GM06990 (cell line): Measurements from ENCODE around the gene EHMT1.
A peak's percentile ranks its signal among the peaks of the same experiment; 100 is the strongest.

Experiments used
- DNase-seq: peaks from one replicate; pipeline ENCODE4 v3.0.0-alpha.2; 2011; ENCODE audit not compliant: insufficient read length; ENCODE audit errors: extremely low read depth
- H3K27me3 ChIP-seq: replicated peaks from 2 replicates; pipeline ENCODE4 v1.6.0; 2011; ENCODE audit warnings: low read length; ENCODE audit not compliant: control insufficient read depth, insufficient read depth
- H3K36me3 ChIP-seq: 2 replicates; pipeline ENCODE4 v1.5.1; 2011; ENCODE audit warnings: low read length; ENCODE audit not compliant: control insufficient read depth, insufficient read depth
- H3K4me3 ChIP-seq: replicated peaks from 2 replicates; pipeline ENCODE4 v1.5.1; 2011; ENCODE audit warnings: low read depth, mild to moderate bottlenecking, control low read depth, low read length
- CTCF ChIP-seq: IDR thresholded peaks from 2 replicates; pipeline ENCODE4 v1.5.1; 2011; ENCODE audit warnings: low read length, control low read depth, mild to moderate bottlenecking, inconsistent platforms; ENCODE audit not compliant: insufficient read depth, poor library complexity, severe bottlenecking

EHMT1 gene

DNA sequence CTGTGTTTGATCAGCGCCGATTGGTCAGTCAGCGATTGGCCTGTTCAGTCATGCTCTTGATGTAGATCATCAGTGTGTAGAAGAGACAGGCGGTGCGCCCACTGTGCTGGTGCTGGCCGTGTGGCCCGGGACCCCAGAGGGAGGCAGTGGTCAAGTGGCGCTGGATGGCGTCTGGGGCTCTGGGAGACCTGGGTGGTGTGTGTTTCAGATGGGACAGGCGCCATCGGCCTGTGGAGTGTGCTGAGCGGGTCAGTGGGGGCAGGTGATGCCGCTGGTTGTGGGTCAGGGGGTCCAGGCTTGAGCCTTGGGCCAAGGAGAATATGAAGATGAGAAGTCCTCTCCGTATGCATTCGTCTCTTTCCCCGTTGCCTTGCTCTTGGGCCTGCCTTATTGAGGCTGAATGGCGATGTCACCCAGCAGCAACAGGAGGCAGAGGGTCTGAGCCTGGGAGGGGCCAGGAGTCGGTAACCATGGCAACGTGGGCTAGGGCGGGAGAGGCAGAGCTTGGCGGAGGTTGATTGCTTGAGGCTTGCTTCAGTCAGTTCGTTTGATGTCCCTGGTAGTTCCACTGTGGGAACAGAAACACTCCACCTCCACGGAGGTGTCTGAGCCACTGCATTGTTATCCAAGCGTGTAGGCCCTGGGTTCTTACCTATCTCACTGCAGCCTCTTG is 141.0 kb downstream of the EHMT1 start:
- H3K36me3 ChIP-seq: peaks cover 26% of the 10 kb centered on the region
- H3K27me3 ChIP-seq: no peaks in the 10 kb centered on the region
- peak overlapping the region; percentile 20 for H3K4me3 ChIP-seq
- DNase-seq: peak; percentile 68
- no peak for TF ChIP-seq CTCF

GRCh38 chr9:137760426-137760825 is 141.6 kb downstream of the EHMT1 start:
- no peak for TF ChIP-seq CTCF
- Histone ChIP-seq H3K36me3 (peaks cover 22% of the 10 kb centered on the region), H3K27me3 (no peaks in the 10 kb centered on the region), H3K4me3 (no peak overlapping the region)
- DNase-seq: no peak

DNA sequence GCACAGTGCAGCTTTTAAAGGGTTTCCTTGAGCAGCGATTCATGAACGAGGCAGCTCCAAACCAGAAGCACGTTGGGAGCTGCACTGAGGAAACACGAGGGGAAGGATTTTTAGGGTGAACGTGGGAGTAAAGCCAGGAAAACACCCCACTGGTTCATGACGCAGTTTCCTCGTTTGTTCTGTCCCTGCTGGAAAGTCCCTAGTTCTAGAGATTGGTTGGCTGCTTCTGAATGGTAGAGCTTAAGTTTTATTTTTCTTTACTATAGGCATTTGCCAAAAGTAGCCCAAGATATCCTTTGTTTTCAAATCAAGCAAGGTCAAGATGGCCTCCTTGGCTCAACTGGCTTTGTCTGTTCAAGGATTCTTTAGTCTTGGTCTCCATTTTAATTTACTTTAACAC is 142.2 kb downstream of the EHMT1 start:
- TF ChIP-seq CTCF: no peak
- no peak overlapping the region for H3K4me3 ChIP-seq
- peaks cover 19% of the 10 kb centered on the region for H3K36me3 ChIP-seq
- peak; percentile 67 for DNase-seq
- no peaks in the 10 kb centered on the region for H3K27me3 ChIP-seq

DNA sequence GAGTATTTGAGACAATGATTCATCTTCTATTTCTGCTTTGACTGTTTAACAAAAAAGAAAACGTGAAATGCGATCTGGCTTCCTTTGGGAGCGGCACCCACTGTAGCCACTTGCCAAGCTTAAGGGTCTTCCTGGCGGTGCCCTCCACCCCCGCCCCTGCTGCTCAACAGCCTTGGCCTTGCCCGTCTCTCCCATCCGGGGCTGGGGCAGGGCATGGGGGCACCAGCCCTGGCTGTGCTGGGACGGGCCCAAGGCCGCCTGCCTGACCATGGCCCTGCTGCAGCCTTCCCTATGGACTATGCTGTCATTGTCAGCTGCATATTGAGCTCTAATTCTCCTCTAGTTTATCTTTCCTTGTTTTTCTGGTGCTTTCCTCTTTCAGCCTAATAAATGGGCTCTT is 143.0 kb downstream of the EHMT1 start:
- no peak for DNase-seq
- 0 out of 2 replicates have a peak overlapping the region, but pooled peaks have one; percentile 3 for H3K4me3 ChIP-seq
- H3K27me3 ChIP-seq: no peaks in the 10 kb centered on the region
- peaks cover 18% of the 10 kb centered on the region for H3K36me3 ChIP-seq
- TF ChIP-seq CTCF: no peak

DNA sequence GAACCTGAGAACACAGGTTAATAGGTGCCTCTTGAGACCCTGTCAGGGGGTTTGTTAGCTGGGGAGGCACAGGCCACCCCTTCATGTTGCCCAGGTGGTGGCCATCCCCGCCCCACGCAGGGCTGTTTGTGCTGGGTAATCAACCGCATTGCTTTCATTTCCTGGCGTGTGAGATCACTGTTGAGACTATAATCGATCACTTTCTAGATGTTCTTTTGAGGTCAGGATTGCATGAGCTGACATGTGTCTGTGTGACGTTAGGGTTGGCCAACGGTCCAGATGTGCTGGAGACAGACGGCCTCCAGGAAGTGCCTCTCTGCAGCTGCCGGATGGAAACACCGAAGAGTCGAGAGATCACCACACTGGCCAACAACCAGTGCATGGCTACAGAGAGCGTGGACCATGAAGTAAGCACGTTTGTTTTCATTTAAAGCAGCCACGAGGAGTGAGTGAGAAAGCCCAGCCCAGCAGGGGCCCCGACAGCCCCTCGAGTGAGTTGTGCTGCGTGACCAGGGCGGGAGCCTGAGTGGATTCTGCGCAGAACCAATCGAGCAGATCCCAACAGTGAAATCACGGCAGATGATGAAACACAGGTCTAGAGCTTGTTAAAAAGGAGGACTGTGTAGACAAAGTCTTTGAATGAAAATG is 143.7 kb downstream of the EHMT1 start:
- TF ChIP-seq CTCF: no peak
- DNase-seq: peak; percentile 76
- Histone ChIP-seq H3K27me3 (no peaks in the 10 kb centered on the region), H3K4me3 (peak overlapping the region; percentile 11; the same call in 1 of the 2 replicates), H3K36me3 (peaks cover 21% of the 10 kb centered on the region)
